Liver (tissue), 9 donors: ENCODE measurements around the gene HAND1. TPM values are rescaled to one million over a fixed set of nuclear protein-coding genes. Genes with fewer than 3 reads are reported as not detected.

Experiments
- DNase-seq: peaks from one replicate; pipeline ENCODE4 v3.0.0-alpha.2; 2017; ENCODE audit warnings: low spot score
- H3K27ac ChIP-seq, 2 donors: one replicate each; pipeline ENCODE4 v1.7.0; 2013; ENCODE audit warnings: inconsistent platforms in 2 of 2, low read length in 2 of 2, control low read depth in 1 of 2, low read depth in 1 of 2, mild to moderate bottlenecking in 1 of 2
- H3K27me3 ChIP-seq, 4 donors: one replicate each; pipeline versions ENCODE4 v1.6.1 to v1.7.0; 2013; ENCODE audit warnings: low read length in 3 of 4, inconsistent platforms in 1 of 4, mild to moderate bottlenecking in 1 of 4, moderate library complexity in 1 of 4; ENCODE audit not compliant: control insufficient read depth in 4 of 4, insufficient read depth in 4 of 4
- H3K36me3 ChIP-seq, 4 donors: one replicate each; pipeline versions ENCODE4 v1.6.1 to v1.7.0; 2013; ENCODE audit warnings: low read length in 3 of 4, mild to moderate bottlenecking in 3 of 4, low read depth in 1 of 4, moderate library complexity in 1 of 4; ENCODE audit not compliant: control insufficient read depth in 4 of 4, insufficient read depth in 3 of 4
- H3K4me1 ChIP-seq, 4 donors: one replicate each; pipeline versions ENCODE4 v1.6.1 to v1.7.0; 2013; ENCODE audit warnings: low read length in 3 of 4, mild to moderate bottlenecking in 3 of 4, moderate library complexity in 1 of 4; ENCODE audit not compliant: control insufficient read depth in 4 of 4, insufficient read depth in 4 of 4
- H3K4me3 ChIP-seq, 3 donors: one replicate each; pipeline versions ENCODE4 v1.6.1 to v1.7.0; 2013; ENCODE audit warnings: low read length in 3 of 3, control low read depth in 1 of 3, low read depth in 1 of 3, mild to moderate bottlenecking in 1 of 3
- H3K9ac ChIP-seq, 2 donors: one replicate each; pipeline ENCODE4 v1.7.0; 2013; ENCODE audit warnings: low read length in 2 of 2, mild to moderate bottlenecking in 2 of 2, moderate library complexity in 2 of 2, control low read depth in 1 of 2, low read depth in 1 of 2
- H3K9me3 ChIP-seq, 4 donors: one replicate each; pipeline versions ENCODE4 v1.6.1 to v1.7.0; 2013; ENCODE audit warnings: low read length in 3 of 4; ENCODE audit not compliant: control insufficient read depth in 4 of 4
- EGR1 ChIP-seq, 2 donors: IDR thresholded peaks; 2 replicates each; pipeline ENCODE4 v1.6.1; 2016 to 2018; ENCODE audit warnings: antibody characterized with exemption in 2 of 2, low read depth in 2 of 2
- FOXA1 ChIP-seq: IDR thresholded peaks from 2 replicates; pipeline ENCODE4 v1.6.1; 2016; ENCODE audit warnings: antibody characterized with exemption
- GABPA ChIP-seq, 2 donors: IDR thresholded peaks in 1 of 2; conservative IDR thresholded peaks in 1 of 2; 2 replicates each; pipeline ENCODE4 v1.6.1; 2016; ENCODE audit warnings: antibody characterized with exemption in 2 of 2, mild to moderate bottlenecking in 1 of 2, moderate library complexity in 1 of 2
- HNF4A ChIP-seq, 2 donors: conservative IDR thresholded peaks; 2 replicates each; pipeline ENCODE4 v1.6.1; 2016; ENCODE audit warnings: antibody characterized with exemption in 2 of 2, mild to moderate bottlenecking in 2 of 2
- HNF4G ChIP-seq: IDR thresholded peaks from 2 replicates; pipeline ENCODE4 v1.6.1; 2016; ENCODE audit warnings: antibody characterized with exemption
- JUND ChIP-seq, 2 donors: IDR thresholded peaks; 2 replicates each; pipeline ENCODE4 v1.6.1; 2016; ENCODE audit warnings: antibody characterized with exemption in 2 of 2
- NR2F2 ChIP-seq: IDR thresholded peaks from 2 replicates; pipeline ENCODE4 v1.6.1; 2016; ENCODE audit warnings: antibody characterized with exemption
- RAD21 ChIP-seq, 2 donors: IDR thresholded peaks; 2 replicates each; pipeline ENCODE4 v1.6.1; 2016; ENCODE audit warnings: antibody characterized with exemption in 2 of 2, mild to moderate bottlenecking in 2 of 2
- RXRA ChIP-seq, 2 donors: IDR thresholded peaks; 2 replicates each; pipeline ENCODE4 v1.6.1; 2017 to 2018; ENCODE audit warnings: antibody characterized with exemption in 2 of 2, mild to moderate bottlenecking in 1 of 2
- SP1 ChIP-seq: IDR thresholded peaks from 2 replicates; pipeline ENCODE4 v1.6.1; 2018; ENCODE audit warnings: antibody characterized with exemption, mild to moderate bottlenecking
- YY1 ChIP-seq: IDR thresholded peaks from 2 replicates; pipeline ENCODE4 v1.6.1; 2016; ENCODE audit warnings: antibody characterized with exemption, mild to moderate bottlenecking
- ZBTB33 ChIP-seq: IDR thresholded peaks from 2 replicates; pipeline ENCODE4 v1.6.1; 2016; ENCODE audit warnings: antibody characterized with exemption
- WGBS: extraction: QIAGEN DNeasy Blood & Tissue Kit; methylation state at CpG from one replicate; pipeline ENCODE4 v1.1.7; 2013; 5-methylcytosine and 5-hydroxymethylcytosine counted together
- polyA plus RNA-seq, 2 donors: library from polyadenylated mRNA; stranded (reverse) in 1 of 2; unstranded in 1 of 2; fragments of 200-250 nt in 1 of 2; fragments of >200 nt in 1 of 2; fragmentation: Nextera tagmentation in 1 of 2; extraction: Ambion mirVana in 1 of 2; gene quantifications; one replicate each; pipeline versions ENCODE4 v1.2.1 to v1.2.3, GENCODE V29; 2013 to 2015
- total RNA-seq, 2 donors: library from RNA; depleted of rRNA; stranded (reverse); fragments of >200 nt; gene quantifications; one replicate each; pipeline ENCODE4 v1.2.3, GENCODE V29; 2014
- TF ChIP-seq, protein P1 (sequence below): IDR thresholded peaks from 2 replicates; pipeline ENCODE4 v1.6.1; 2016; ENCODE audit warnings: antibody characterized with exemption
- TF ChIP-seq, protein P2 (sequence below): IDR thresholded peaks from 2 replicates; pipeline ENCODE4 v1.6.1; 2016; ENCODE audit warnings: antibody characterized with exemption
- TF ChIP-seq, protein P3 (sequence below): IDR thresholded peaks from 2 replicates; pipeline ENCODE4 v1.6.1; 2016; ENCODE audit warnings: antibody characterized with exemption, mild to moderate bottlenecking
- TF ChIP-seq, protein P4 (sequence below): fragments of 150-350 bp; IDR thresholded peaks from 2 replicates; pipeline ENCODE4 v1.5.1; 2017; ENCODE audit warnings: improper control_type of control experiment, low read depth, low read length; ENCODE audit not compliant: missing input control
- donor health status: healthy.
- donor health status: healthy.
- donor health status: healthy.
- donor health status: healthy.
- donor health status: healthy.

Gene HAND1
- total and polyA plus RNA-seq, 4 donors = not detected

- TF ChIP-seq FOXA1 (no peak), NR2F2 (no peak), YY1 (no peak), EGR1 (IDR thresholded peaks at IDR 0.05; ENCODE audit: low read depth in 2 of 2) (no peak)
Measured at GRCh38 chr5:154493274-154493673, 15.2 kb upstream of the HAND1 start (continued).

DNA sequence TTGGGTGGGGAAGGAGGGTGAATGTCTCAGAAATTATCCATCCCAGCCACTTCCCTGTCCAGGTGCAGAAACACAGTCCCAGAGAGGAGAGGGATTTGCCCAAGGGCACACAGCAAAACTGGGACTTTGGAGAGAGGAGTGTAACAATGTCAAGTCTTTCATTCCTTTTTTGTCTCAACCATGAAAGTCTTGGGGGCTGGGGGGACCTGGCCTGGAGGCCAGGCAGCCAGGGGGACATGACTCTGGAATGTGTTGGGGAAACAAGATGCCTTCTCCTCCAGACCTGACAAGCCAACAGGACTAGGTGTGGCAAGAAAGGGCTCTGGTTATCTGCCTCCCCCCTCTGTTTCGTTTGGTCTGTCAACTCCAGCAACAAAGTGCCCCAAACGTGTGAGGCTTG, 13.9 kb upstream of the HAND1 start:
- Histone ChIP-seq H3K4me1 (no peaks in the 10 kb centered on the region), H3K27me3 (peaks cover 3 to 13% (median 4%) of the 10 kb centered on the region in 4 donors), H3K9ac (no peak overlapping the region), H3K9me3 (peaks cover 0 to 2% (median 0%) of the 10 kb centered on the region in 4 donors), H3K4me3 (no peak overlapping the region), H3K36me3 (no peaks in the 10 kb centered on the region), H3K27ac (no peak overlapping the region)
- WGBS = 59% methylated on average over 2 of the region's 2 CpGs
- no peak for DNase-seq
- TF ChIP-seq RAD21 (IDR thresholded peaks at IDR 0.05) (no peak), JUND (IDR thresholded peaks at IDR 0.05) (no peak), NR2F2 (no peak), HNF4A (conservative IDR thresholded peaks at IDR 0.05) (no peak), GABPA (IDR thresholded peaks at IDR 0.05 in 1 of 2, conservative IDR thresholded peaks at IDR 0.05 in 1 of 2) (no peak), HNF4G (no peak), SP1 (no peak), EGR1 (IDR thresholded peaks at IDR 0.05; ENCODE audit: low read depth in 2 of 2) (no peak), RXRA (IDR thresholded peaks at IDR 0.05) (no peak), FOXA1 (no peak), ZBTB33 (no peak), YY1 (no peak)
- TF ChIP-seq, protein P1, sequence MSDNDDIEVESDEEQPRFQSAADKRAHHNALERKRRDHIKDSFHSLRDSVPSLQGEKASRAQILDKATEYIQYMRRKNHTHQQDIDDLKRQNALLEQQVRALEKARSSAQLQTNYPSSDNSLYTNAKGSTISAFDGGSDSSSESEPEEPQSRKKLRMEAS = no peak
- TF ChIP-seq, protein P2, sequence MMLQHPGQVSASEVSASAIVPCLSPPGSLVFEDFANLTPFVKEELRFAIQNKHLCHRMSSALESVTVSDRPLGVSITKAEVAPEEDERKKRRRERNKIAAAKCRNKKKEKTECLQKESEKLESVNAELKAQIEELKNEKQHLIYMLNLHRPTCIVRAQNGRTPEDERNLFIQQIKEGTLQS = no peak
- TF ChIP-seq, protein P3, sequence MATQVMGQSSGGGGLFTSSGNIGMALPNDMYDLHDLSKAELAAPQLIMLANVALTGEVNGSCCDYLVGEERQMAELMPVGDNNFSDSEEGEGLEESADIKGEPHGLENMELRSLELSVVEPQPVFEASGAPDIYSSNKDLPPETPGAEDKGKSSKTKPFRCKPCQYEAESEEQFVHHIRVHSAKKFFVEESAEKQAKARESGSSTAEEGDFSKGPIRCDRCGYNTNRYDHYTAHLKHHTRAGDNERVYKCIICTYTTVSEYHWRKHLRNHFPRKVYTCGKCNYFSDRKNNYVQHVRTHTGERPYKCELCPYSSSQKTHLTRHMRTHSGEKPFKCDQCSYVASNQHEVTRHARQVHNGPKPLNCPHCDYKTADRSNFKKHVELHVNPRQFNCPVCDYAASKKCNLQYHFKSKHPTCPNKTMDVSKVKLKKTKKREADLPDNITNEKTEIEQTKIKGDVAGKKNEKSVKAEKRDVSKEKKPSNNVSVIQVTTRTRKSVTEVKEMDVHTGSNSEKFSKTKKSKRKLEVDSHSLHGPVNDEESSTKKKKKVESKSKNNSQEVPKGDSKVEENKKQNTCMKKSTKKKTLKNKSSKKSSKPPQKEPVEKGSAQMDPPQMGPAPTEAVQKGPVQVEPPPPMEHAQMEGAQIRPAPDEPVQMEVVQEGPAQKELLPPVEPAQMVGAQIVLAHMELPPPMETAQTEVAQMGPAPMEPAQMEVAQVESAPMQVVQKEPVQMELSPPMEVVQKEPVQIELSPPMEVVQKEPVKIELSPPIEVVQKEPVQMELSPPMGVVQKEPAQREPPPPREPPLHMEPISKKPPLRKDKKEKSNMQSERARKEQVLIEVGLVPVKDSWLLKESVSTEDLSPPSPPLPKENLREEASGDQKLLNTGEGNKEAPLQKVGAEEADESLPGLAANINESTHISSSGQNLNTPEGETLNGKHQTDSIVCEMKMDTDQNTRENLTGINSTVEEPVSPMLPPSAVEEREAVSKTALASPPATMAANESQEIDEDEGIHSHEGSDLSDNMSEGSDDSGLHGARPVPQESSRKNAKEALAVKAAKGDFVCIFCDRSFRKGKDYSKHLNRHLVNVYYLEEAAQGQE = no peak
- TF ChIP-seq, protein P4, sequence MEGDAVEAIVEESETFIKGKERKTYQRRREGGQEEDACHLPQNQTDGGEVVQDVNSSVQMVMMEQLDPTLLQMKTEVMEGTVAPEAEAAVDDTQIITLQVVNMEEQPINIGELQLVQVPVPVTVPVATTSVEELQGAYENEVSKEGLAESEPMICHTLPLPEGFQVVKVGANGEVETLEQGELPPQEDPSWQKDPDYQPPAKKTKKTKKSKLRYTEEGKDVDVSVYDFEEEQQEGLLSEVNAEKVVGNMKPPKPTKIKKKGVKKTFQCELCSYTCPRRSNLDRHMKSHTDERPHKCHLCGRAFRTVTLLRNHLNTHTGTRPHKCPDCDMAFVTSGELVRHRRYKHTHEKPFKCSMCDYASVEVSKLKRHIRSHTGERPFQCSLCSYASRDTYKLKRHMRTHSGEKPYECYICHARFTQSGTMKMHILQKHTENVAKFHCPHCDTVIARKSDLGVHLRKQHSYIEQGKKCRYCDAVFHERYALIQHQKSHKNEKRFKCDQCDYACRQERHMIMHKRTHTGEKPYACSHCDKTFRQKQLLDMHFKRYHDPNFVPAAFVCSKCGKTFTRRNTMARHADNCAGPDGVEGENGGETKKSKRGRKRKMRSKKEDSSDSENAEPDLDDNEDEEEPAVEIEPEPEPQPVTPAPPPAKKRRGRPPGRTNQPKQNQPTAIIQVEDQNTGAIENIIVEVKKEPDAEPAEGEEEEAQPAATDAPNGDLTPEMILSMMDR = no peak
